Kidney glomerular epithelial cell (primary cell): ENCODE data around the gene LRCOL1.

Experiments used
- DNase-seq: peaks from one replicate; lab custom pipeline; 2025; lab: John Stamatoyannopoulos, UW

The LRCOL1 gene

GRCh38 chr12:132610051-132610759 is at the start of gene LRCOL1:
TSS of gene LRCOL1 (minus strand) at chr12:132610582. CDS start at chr12:132606251, 4,331 bp downstream.
- DNase-seq = no peak

GRCh38 chr12:132660052-132660451 is 49.7 kb upstream of the LRCOL1 start:
- no peak for DNase-seq

- DNase-seq = no peak
Observed at GRCh38 chr12:132659146-132659545, 48.8 kb upstream of the LRCOL1 start.

- DNase-seq = no peak
Observed at GRCh38 chr12:132658149-132658894, 47.9 kb upstream of the LRCOL1 start.

GRCh38 chr12:132657004-132657727 is 46.8 kb upstream of the LRCOL1 start:
- no peak for DNase-seq

- no peak for DNase-seq
Observed at GRCh38 chr12:132653567-132654290, 43.3 kb upstream of the LRCOL1 start.

- DNase-seq = no peak
Observed at GRCh38 chr12:132651444-132652100, 41.2 kb upstream of the LRCOL1 start.

GRCh38 chr12:132649226-132649945 is 39.0 kb upstream of the LRCOL1 start:
- DNase-seq = no peak

GRCh38 chr12:132648616-132649225 is 38.3 kb upstream of the LRCOL1 start:
- no peak for DNase-seq

GRCh38 chr12:132647858-132648257 is 37.5 kb upstream of the LRCOL1 start:
- DNase-seq = no peak

GRCh38 chr12:132646850-132647249 is 36.5 kb upstream of the LRCOL1 start:
- DNase-seq = no peak

- no peak for DNase-seq
Observed at GRCh38 chr12:132642846-132643835, 32.8 kb upstream of the LRCOL1 start.

- DNase-seq = no peak
Observed at GRCh38 chr12:132641811-132642650, 31.6 kb upstream of the LRCOL1 start.

- no peak for DNase-seq
Observed at GRCh38 chr12:132640936-132641335, 30.6 kb upstream of the LRCOL1 start.

- no peak for DNase-seq
Observed at GRCh38 chr12:132639956-132640520, 29.7 kb upstream of the LRCOL1 start.

- peak; percentile 71 for DNase-seq
Observed at GRCh38 chr12:132638541-132639408, 28.4 kb upstream of the LRCOL1 start.

GRCh38 chr12:132637811-132638210 is 27.4 kb upstream of the LRCOL1 start:
- no peak for DNase-seq
